ENCODE results near the gene MTUS2. TPM values are rescaled to one million over a fixed set of nuclear protein-coding genes. Genes with fewer than 3 reads are reported as not detected.

Gene MTUS2
- total RNA-seq, 1 donor from 2014 or later: 0.41 TPM

- H3K27ac ChIP-seq: no peak overlapping the region
- no peaks in the 10 kb centered on the region for H3K36me3 ChIP-seq
- intact Hi-C loops (cut with DNase I): no loop called here
- H3K9me3 ChIP-seq: no peaks in the 10 kb centered on the region
- no peak for ATAC-seq
- no peaks in the 10 kb centered on the region for H3K4me1 ChIP-seq
- no peaks in the 10 kb centered on the region for H3K27me3 ChIP-seq
- no peak for TF ChIP-seq CTCF (IDR thresholded peaks at IDR 0.05)
- no peak overlapping the region for H3K4me3 ChIP-seq
- no peak for DNase-seq
Measured at GRCh38 chr13:29379281-29379680, 559.1 kb downstream of the MTUS2 start.

GRCh38 chr13:29379865-29380264, 559.7 kb downstream of the MTUS2 start:
- no peak overlapping the region for H3K4me3 ChIP-seq
- intact Hi-C loops (cut with DNase I): no loop called here
- no peak for TF ChIP-seq CTCF (IDR thresholded peaks at IDR 0.05)

GRCh38 chr13:29382021-29382420, 561.9 kb downstream of the MTUS2 start:
- H3K4me1 ChIP-seq: no peaks in the 10 kb centered on the region
- intact Hi-C loops (cut with DNase I): no loop called here
- no peak overlapping the region for H3K4me3 ChIP-seq
- ATAC-seq (no peak), DNase-seq (no peak)
- H3K9me3 ChIP-seq: no peaks in the 10 kb centered on the region
- no peaks in the 10 kb centered on the region for H3K27me3 ChIP-seq
- H3K27ac ChIP-seq: no peak overlapping the region
- no peak for TF ChIP-seq CTCF (IDR thresholded peaks at IDR 0.05)
- no peaks in the 10 kb centered on the region for H3K36me3 ChIP-seq

More at GRCh38 chr13:29379865-29380264, 559.7 kb downstream of the MTUS2 start:
- Histone ChIP-seq H3K27ac (no peak overlapping the region), H3K4me1 (no peaks in the 10 kb centered on the region), H3K36me3 (no peaks in the 10 kb centered on the region), H3K27me3 (no peaks in the 10 kb centered on the region), H3K9me3 (no peaks in the 10 kb centered on the region)
- no peak for ATAC-seq
- DNase-seq: no peak

GRCh38 chr13:29383476-29383875, 563.3 kb downstream of the MTUS2 start:
- ATAC-seq (no peak), DNase-seq (no peak)
- H3K4me3 ChIP-seq: no peak overlapping the region
- no peaks in the 10 kb centered on the region for H3K9me3 ChIP-seq
- H3K36me3 ChIP-seq: no peaks in the 10 kb centered on the region
- no peaks in the 10 kb centered on the region for H3K27me3 ChIP-seq
- intact Hi-C loops (cut with DNase I): no loop called here
- no peak overlapping the region for H3K27ac ChIP-seq
- no peaks in the 10 kb centered on the region for H3K4me1 ChIP-seq
- TF ChIP-seq CTCF (IDR thresholded peaks at IDR 0.05): no peak

GRCh38 chr13:29384466-29384865, 564.3 kb downstream of the MTUS2 start:
- TF ChIP-seq CTCF (IDR thresholded peaks at IDR 0.05): no peak
- ATAC-seq (no peak), DNase-seq (no peak)
- Histone ChIP-seq H3K9me3 (no peaks in the 10 kb centered on the region), H3K4me1 (no peaks in the 10 kb centered on the region), H3K27ac (no peak overlapping the region), H3K36me3 (no peaks in the 10 kb centered on the region), H3K4me3 (no peak overlapping the region), H3K27me3 (no peaks in the 10 kb centered on the region)
- intact Hi-C loops (cut with DNase I): no loop called here

GRCh38 chr13:29384871-29385270, 564.7 kb downstream of the MTUS2 start:
- Histone ChIP-seq H3K36me3 (no peaks in the 10 kb centered on the region), H3K4me1 (no peaks in the 10 kb centered on the region), H3K27me3 (no peaks in the 10 kb centered on the region), H3K4me3 (no peak overlapping the region), H3K9me3 (no peaks in the 10 kb centered on the region), H3K27ac (no peak overlapping the region)
- no peak for ATAC-seq
- no peak for DNase-seq
- no peak for TF ChIP-seq CTCF (IDR thresholded peaks at IDR 0.05)
- intact Hi-C loops (cut with DNase I): no loop called here
